ENCODE measurements around the gene SMAD2.

SMAD2 gene

DNA sequence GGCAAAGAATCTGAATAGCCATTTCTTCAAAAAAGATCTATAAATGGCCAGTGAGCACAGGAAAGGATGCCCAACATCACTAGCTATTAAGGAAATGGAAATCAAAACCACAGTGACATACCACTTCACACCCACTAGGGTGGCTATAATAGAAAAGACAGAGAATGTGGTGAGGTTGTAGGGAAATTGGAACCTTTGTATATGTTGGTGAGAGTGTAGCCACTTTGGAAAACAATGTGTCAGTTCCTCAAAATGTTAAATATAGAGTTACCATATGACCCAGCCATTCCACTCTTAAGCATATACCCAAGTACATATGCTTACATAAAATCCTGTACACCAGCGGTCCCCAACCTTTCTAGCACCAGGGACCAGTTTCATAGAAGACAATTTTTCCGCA is 152.8 kb downstream of the SMAD2 start:
- H3K14ac ChIP-seq (ENCODE audit: low read length), result no peak overlapping the region
- H3K4me1 ChIP-seq (ENCODE audit: control insufficient read depth in 2 of 2, insufficient read depth in 1 of 2, low read depth in 1 of 2, low read length in 2 of 2), result no peaks in the 10 kb centered on the region
- H3K4me2 ChIP-seq (ENCODE audit: insufficient read depth, low read length, poor library complexity, severe bottlenecking), result no peak overlapping the region
- H3K36me3 ChIP-seq (replicated peaks in 1 of 2; ENCODE audit: control insufficient read depth in 2 of 2, insufficient read depth in 2 of 2, low read length in 2 of 2), result no peaks in the 10 kb centered on the region
- H2BK15ac ChIP-seq (ENCODE audit: low read length), result no peak overlapping the region
- no peak overlapping the region for H4K8ac ChIP-seq (ENCODE audit: low read depth, low read length)
- H2BK5ac ChIP-seq (ENCODE audit: low read length), result no peak overlapping the region
- no CpG with 5 or more reads among the region's 2 CpGs for WGBS, 2 donors (ENCODE audit: extremely low coverage in 2 of 2, insufficient read length in 2 of 2, insufficient replicate concordance in 1 of 2)
- no peak overlapping the region for H3K4me3 ChIP-seq (ENCODE audit: low read length in 2 of 2)
- no peak overlapping the region for H3K23ac ChIP-seq (ENCODE audit: low read depth, low read length, poor library complexity)
- DNase-seq (ENCODE audit: low spot score), result no peak
- H2AK5ac ChIP-seq (ENCODE audit: low read depth, low read length), result no peak overlapping the region
- H3K9ac ChIP-seq (ENCODE audit: low read depth, low read length, poor library complexity), result no peak overlapping the region
- no peak overlapping the region for H2AFZ ChIP-seq (ENCODE audit: low read length)
- no peak overlapping the region for H4K91ac ChIP-seq (ENCODE audit: low read depth, low read length, poor library complexity)
- H3K79me1 ChIP-seq (ENCODE audit: low read depth, low read length), result no peaks in the 10 kb centered on the region
- no peak overlapping the region for H2BK120ac ChIP-seq (ENCODE audit: low read depth, low read length)
- H3K9me3 ChIP-seq (replicated peaks in 1 of 2; ENCODE audit: control insufficient read depth in 2 of 2, insufficient read depth in 1 of 2, low read depth in 1 of 2, low read length in 2 of 2), result no peaks in the 10 kb centered on the region
- H2BK12ac ChIP-seq (ENCODE audit: low read length), result no peak overlapping the region
- no peak overlapping the region for H3K18ac ChIP-seq (ENCODE audit: low read length)
- H3K27me3 ChIP-seq (ENCODE audit: control insufficient read depth in 3 of 3, insufficient read depth in 3 of 3, low read depth in 1 of 3, low read length in 3 of 3), result peaks cover 0 to 6% (median 0%) of the 10 kb centered on the region in 3 experiments
- no peak overlapping the region for H3K27ac ChIP-seq (replicated peaks; ENCODE audit: low read length)
- no peak overlapping the region for H3K4ac ChIP-seq (ENCODE audit: low read length)

DNA sequence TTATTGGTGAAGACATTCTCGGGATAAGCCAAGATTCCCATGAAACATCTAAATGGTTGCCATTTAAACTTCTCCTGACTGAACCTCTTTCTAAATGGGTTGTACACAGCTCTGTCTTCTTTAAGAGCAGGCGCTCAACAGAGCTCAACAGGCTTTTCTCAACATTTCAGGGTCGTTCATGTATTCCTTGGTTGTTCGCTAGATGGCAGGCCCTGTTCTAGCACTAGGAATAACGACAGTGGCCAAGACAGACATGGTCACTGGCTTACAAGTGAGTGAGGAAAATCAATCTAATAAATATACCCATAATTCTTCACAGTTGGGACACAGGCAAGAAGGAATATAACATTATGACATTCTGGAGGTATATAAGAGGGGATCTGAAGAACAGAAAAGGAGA is 154.5 kb downstream of the SMAD2 start:
- H3K4me3 ChIP-seq (ENCODE audit: low read length in 2 of 2), result no peak overlapping the region
- peaks cover 0 to 8% (median 0%) of the 10 kb centered on the region in 3 experiments for H3K27me3 ChIP-seq (ENCODE audit: control insufficient read depth in 3 of 3, insufficient read depth in 3 of 3, low read depth in 1 of 3, low read length in 3 of 3)
- no CpG with 5 or more reads among the region's 5 CpGs for WGBS, 2 donors (ENCODE audit: extremely low coverage in 2 of 2, insufficient read length in 2 of 2, insufficient replicate concordance in 1 of 2)
- no peaks in the 10 kb centered on the region for H3K4me1 ChIP-seq (ENCODE audit: control insufficient read depth in 2 of 2, insufficient read depth in 1 of 2, low read depth in 1 of 2, low read length in 2 of 2)
- no peak overlapping the region for H2BK5ac ChIP-seq (ENCODE audit: low read length)
- no peak overlapping the region for H3K9ac ChIP-seq (ENCODE audit: low read depth, low read length, poor library complexity)
- no peak overlapping the region for H2BK15ac ChIP-seq (ENCODE audit: low read length)
- H3K23ac ChIP-seq (ENCODE audit: low read depth, low read length, poor library complexity), result no peak overlapping the region
- no peak overlapping the region for H3K4me2 ChIP-seq (ENCODE audit: insufficient read depth, low read length, poor library complexity, severe bottlenecking)
- H3K4ac ChIP-seq (ENCODE audit: low read length), result no peak overlapping the region
- H3K9me3 ChIP-seq (replicated peaks in 1 of 2; ENCODE audit: control insufficient read depth in 2 of 2, insufficient read depth in 1 of 2, low read depth in 1 of 2, low read length in 2 of 2), result no peaks in the 10 kb centered on the region
- no peaks in the 10 kb centered on the region for H3K36me3 ChIP-seq (replicated peaks in 1 of 2; ENCODE audit: control insufficient read depth in 2 of 2, insufficient read depth in 2 of 2, low read length in 2 of 2)
- no peak overlapping the region for H3K27ac ChIP-seq (replicated peaks; ENCODE audit: low read length)
- H2AK5ac ChIP-seq (ENCODE audit: low read depth, low read length), result no peak overlapping the region
- no peak overlapping the region for H4K8ac ChIP-seq (ENCODE audit: low read depth, low read length)
- no peak overlapping the region for H2BK120ac ChIP-seq (ENCODE audit: low read depth, low read length)
- no peak overlapping the region for H3K14ac ChIP-seq (ENCODE audit: low read length)
- no peak overlapping the region for H2BK12ac ChIP-seq (ENCODE audit: low read length)
- H2AFZ ChIP-seq (ENCODE audit: low read length), result no peak overlapping the region
- no peaks in the 10 kb centered on the region for H3K79me1 ChIP-seq (ENCODE audit: low read depth, low read length)
- H3K18ac ChIP-seq (ENCODE audit: low read length), result no peak overlapping the region
- no peak overlapping the region for H4K91ac ChIP-seq (ENCODE audit: low read depth, low read length, poor library complexity)
- DNase-seq (ENCODE audit: low spot score), result no peak

DNA sequence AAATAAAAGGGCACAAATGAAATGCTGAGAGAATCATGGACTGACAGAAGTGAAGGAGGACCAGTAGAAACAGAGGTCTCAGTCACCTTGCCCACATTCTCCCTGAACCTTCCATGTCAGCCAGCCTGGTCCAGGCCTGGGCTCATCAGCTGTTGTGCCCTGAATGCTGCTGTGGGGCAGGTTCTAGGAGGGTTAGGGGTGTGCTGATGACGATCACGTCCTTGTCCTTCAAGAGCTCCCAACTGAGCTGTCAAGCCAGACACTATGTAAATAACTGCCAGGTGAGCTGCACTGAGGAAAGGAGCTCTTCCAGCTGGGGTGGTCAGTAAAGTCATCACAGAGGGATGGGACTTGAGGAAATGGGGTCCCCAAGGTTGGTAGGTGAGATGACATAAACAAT is 156.5 kb downstream of the SMAD2 start:
- Histone ChIP-seq H3K27ac (replicated peaks; ENCODE audit: low read length) (no peak overlapping the region), H3K27me3 (ENCODE audit: control insufficient read depth in 3 of 3, insufficient read depth in 3 of 3, low read depth in 1 of 3, low read length in 3 of 3) (peaks cover 0 to 6% (median 0%) of the 10 kb centered on the region in 3 experiments), H3K14ac (ENCODE audit: low read length) (no peak overlapping the region), H3K9me3 (replicated peaks in 1 of 2; ENCODE audit: control insufficient read depth in 2 of 2, insufficient read depth in 1 of 2, low read depth in 1 of 2, low read length in 2 of 2) (no peaks in the 10 kb centered on the region), H4K91ac (ENCODE audit: low read depth, low read length, poor library complexity) (peak overlapping the region; percentile 9), H2BK5ac (ENCODE audit: low read length) (no peak overlapping the region), H2BK15ac (ENCODE audit: low read length) (peak overlapping the region; percentile 69), H3K79me1 (ENCODE audit: low read depth, low read length) (no peaks in the 10 kb centered on the region), H3K4me3 (ENCODE audit: low read length in 2 of 2) (no peak overlapping the region), H3K18ac (ENCODE audit: low read length) (no peak overlapping the region), H4K8ac (ENCODE audit: low read depth, low read length) (no peak overlapping the region), H3K4ac (ENCODE audit: low read length) (no peak overlapping the region), H2AFZ (ENCODE audit: low read length) (no peak overlapping the region), H3K36me3 (replicated peaks in 1 of 2; ENCODE audit: control insufficient read depth in 2 of 2, insufficient read depth in 2 of 2, low read length in 2 of 2) (no peaks in the 10 kb centered on the region), H3K9ac (ENCODE audit: low read depth, low read length, poor library complexity) (no peak overlapping the region), H3K4me1 (ENCODE audit: control insufficient read depth in 2 of 2, insufficient read depth in 1 of 2, low read depth in 1 of 2, low read length in 2 of 2) (no peaks in the 10 kb centered on the region), H3K4me2 (ENCODE audit: insufficient read depth, low read length, poor library complexity, severe bottlenecking) (no peak overlapping the region), H3K23ac (ENCODE audit: low read depth, low read length, poor library complexity) (no peak overlapping the region), H2BK12ac (ENCODE audit: low read length) (no peak overlapping the region), H2BK120ac (ENCODE audit: low read depth, low read length) (no peak overlapping the region), H2AK5ac (ENCODE audit: low read depth, low read length) (peak overlapping the region; percentile 24)
- no CpG with 5 or more reads among the region's 2 CpGs for WGBS, 2 donors (ENCODE audit: extremely low coverage in 2 of 2, insufficient read length in 2 of 2, insufficient replicate concordance in 1 of 2)
- DNase-seq (ENCODE audit: low spot score), result no peak

- WGBS, 2 donors (ENCODE audit: extremely low coverage in 2 of 2, insufficient read length in 2 of 2, insufficient replicate concordance in 1 of 2), result no CpG with 5 or more reads among the region's 16 CpGs
- peak; percentile 32 for DNase-seq (ENCODE audit: low spot score)
- Histone ChIP-seq H2BK120ac (ENCODE audit: low read depth, low read length) (no peak overlapping the region), H2AK5ac (ENCODE audit: low read depth, low read length) (no peak overlapping the region), H4K8ac (ENCODE audit: low read depth, low read length) (no peak overlapping the region), H3K27ac (replicated peaks; ENCODE audit: low read length) (no peak overlapping the region), H3K9me3 (replicated peaks in 1 of 2; ENCODE audit: control insufficient read depth in 2 of 2, insufficient read depth in 1 of 2, low read depth in 1 of 2, low read length in 2 of 2) (no peaks in the 10 kb centered on the region), H3K14ac (ENCODE audit: low read length) (no peak overlapping the region), H2AFZ (ENCODE audit: low read length) (peak overlapping the region; percentile 24), H3K79me1 (ENCODE audit: low read depth, low read length) (no peaks in the 10 kb centered on the region), H3K36me3 (replicated peaks in 1 of 2; ENCODE audit: control insufficient read depth in 2 of 2, insufficient read depth in 2 of 2, low read length in 2 of 2) (no peaks in the 10 kb centered on the region), H2BK15ac (ENCODE audit: low read length) (peak overlapping the region; percentile 12), H2BK5ac (ENCODE audit: low read length) (no peak overlapping the region), H4K91ac (ENCODE audit: low read depth, low read length, poor library complexity) (no peak overlapping the region), H3K23ac (ENCODE audit: low read depth, low read length, poor library complexity) (no peak overlapping the region), H3K4me3 (ENCODE audit: low read length in 2 of 2) (no peak overlapping the region), H2BK12ac (ENCODE audit: low read length) (no peak overlapping the region), H3K18ac (ENCODE audit: low read length) (no peak overlapping the region), H3K4me1 (ENCODE audit: control insufficient read depth in 2 of 2, insufficient read depth in 1 of 2, low read depth in 1 of 2, low read length in 2 of 2) (peaks cover 0 to 1% of the 10 kb centered on the region in 2 donors), H3K27me3 (ENCODE audit: control insufficient read depth in 3 of 3, insufficient read depth in 3 of 3, low read depth in 1 of 3, low read length in 3 of 3) (peaks cover 0 to 6% (median 0%) of the 10 kb centered on the region in 3 experiments), H3K4me2 (ENCODE audit: insufficient read depth, low read length, poor library complexity, severe bottlenecking) (no peak overlapping the region), H3K4ac (ENCODE audit: low read length) (no peak overlapping the region), H3K9ac (ENCODE audit: low read depth, low read length, poor library complexity) (no peak overlapping the region)
Observed at GRCh38 chr18:47772374-47773248, 157.8 kb downstream of the SMAD2 start.
